ENCODE data around the gene VTI1A. TPM values are rescaled to one million over a fixed set of nuclear protein-coding genes. Genes with fewer than 3 reads are reported as not detected.

Gene VTI1A
- total and polyA plus RNA-seq, 2 of the 4 experiments (the other 2 are of a cell fraction) = 9.7 to 24.9 TPM

DNA sequence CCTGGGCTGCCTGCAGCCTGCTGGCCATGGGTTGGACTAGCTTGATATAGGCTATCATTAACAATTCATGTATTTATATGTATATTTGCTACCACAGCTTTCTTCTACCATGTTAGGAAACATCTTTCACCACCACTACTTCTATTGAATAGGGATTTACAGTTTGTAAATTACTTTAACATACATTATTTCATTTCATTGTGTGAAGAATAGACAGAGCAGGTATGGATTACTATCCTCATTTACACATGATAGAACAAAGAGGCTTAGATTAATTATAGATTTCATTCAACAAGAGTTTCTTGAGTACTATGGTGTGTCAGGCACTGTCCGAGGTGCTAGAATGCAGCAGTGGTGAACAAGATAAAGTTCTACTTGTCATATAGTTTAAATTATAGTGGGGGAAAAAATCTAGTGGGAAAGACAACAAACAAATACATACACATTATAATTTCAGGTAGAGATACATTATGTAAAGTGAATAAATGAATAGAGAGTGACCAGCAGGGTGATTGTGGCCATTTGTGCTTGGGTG is 20.6 kb downstream of the VTI1A start:
- H3K27ac ChIP-seq (ENCODE audit: insufficient read depth, low read length) = no peak overlapping the region
- no peak overlapping the region for H3K14ac ChIP-seq (replicated peaks; ENCODE audit: low read depth, low read length)
- ChIA-PET POLR2A (ENCODE audit: unreplicated experiment) (no interaction called here), CTCF (no interaction called here)
- no peak overlapping the region for H2AFZ ChIP-seq (replicated peaks; ENCODE audit: low read length, poor library complexity)
- no peak overlapping the region for H3K4me3 ChIP-seq (ENCODE audit: insufficient read depth, low read depth, low read length)
- peaks cover 2% of the 10 kb centered on the region; the same call in 1 of the 2 replicates for H3K9me1 ChIP-seq (ENCODE audit: insufficient read depth, low read length)
- H2BK15ac ChIP-seq (ENCODE audit: low read depth, low read length) = no peak overlapping the region
- H3K79me1 ChIP-seq (ENCODE audit: low read depth in 1 of 2, low read length in 2 of 2) = peaks cover 4 to 7% of the 10 kb centered on the region in 2 experiments; a peak in 3 of 4 replicates
- H3K18ac ChIP-seq (ENCODE audit: low read depth, low read length) = no peak overlapping the region
- H2BK5ac ChIP-seq (ENCODE audit: low read depth, low read length, poor library complexity, severe bottlenecking) = no peak overlapping the region
- H4K91ac ChIP-seq (ENCODE audit: insufficient read depth, low read depth, low read length) = no peak overlapping the region
- no peak overlapping the region for H2AK5ac ChIP-seq (ENCODE audit: low read depth, low read length)
- H2BK20ac ChIP-seq (ENCODE audit: low read depth, low read length) = no peak overlapping the region
- H2BK120ac ChIP-seq (ENCODE audit: low read depth, low read length) = no peak overlapping the region
- H4K20me1 ChIP-seq (ENCODE audit: insufficient read depth, low read length) = no peaks in the 10 kb centered on the region
- no peak overlapping the region for H3K4ac ChIP-seq (ENCODE audit: low read depth, low read length)
- TF ChIP-seq, protein P1, sequence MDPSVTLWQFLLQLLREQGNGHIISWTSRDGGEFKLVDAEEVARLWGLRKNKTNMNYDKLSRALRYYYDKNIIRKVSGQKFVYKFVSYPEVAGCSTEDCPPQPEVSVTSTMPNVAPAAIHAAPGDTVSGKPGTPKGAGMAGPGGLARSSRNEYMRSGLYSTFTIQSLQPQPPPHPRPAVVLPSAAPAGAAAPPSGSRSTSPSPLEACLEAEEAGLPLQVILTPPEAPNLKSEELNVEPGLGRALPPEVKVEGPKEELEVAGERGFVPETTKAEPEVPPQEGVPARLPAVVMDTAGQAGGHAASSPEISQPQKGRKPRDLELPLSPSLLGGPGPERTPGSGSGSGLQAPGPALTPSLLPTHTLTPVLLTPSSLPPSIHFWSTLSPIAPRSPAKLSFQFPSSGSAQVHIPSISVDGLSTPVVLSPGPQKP (IDR thresholded peaks at IDR 0.05; ENCODE audit: borderline replicate concordance, low read depth, low read length) = no peak
- TF ChIP-seq CHD1 (IDR thresholded peaks at IDR 0.05; ENCODE audit: low read depth, low read length) = no peak
- TF ChIP-seq BHLHE40 (IDR thresholded peaks at IDR 0.05; ENCODE audit: low read depth, low read length) = no peak
- TF ChIP-seq RAD21 (IDR thresholded peaks at IDR 0.05; ENCODE audit: low read length) = no peak
- TF ChIP-seq MAFK (IDR thresholded peaks at IDR 0.05; ENCODE audit: low read depth, low read length) = no peak
- TF ChIP-seq, protein P2, sequence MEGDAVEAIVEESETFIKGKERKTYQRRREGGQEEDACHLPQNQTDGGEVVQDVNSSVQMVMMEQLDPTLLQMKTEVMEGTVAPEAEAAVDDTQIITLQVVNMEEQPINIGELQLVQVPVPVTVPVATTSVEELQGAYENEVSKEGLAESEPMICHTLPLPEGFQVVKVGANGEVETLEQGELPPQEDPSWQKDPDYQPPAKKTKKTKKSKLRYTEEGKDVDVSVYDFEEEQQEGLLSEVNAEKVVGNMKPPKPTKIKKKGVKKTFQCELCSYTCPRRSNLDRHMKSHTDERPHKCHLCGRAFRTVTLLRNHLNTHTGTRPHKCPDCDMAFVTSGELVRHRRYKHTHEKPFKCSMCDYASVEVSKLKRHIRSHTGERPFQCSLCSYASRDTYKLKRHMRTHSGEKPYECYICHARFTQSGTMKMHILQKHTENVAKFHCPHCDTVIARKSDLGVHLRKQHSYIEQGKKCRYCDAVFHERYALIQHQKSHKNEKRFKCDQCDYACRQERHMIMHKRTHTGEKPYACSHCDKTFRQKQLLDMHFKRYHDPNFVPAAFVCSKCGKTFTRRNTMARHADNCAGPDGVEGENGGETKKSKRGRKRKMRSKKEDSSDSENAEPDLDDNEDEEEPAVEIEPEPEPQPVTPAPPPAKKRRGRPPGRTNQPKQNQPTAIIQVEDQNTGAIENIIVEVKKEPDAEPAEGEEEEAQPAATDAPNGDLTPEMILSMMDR (conservative IDR thresholded peaks at IDR 0.05; ENCODE audit: low read depth, low read length) = no peak
- TF ChIP-seq FOS (IDR thresholded peaks at IDR 0.05; ENCODE audit: low read depth, low read length) = no peak
- no peak for TF ChIP-seq CEBPB (IDR thresholded peaks at IDR 0.05; ENCODE audit: low read depth, low read length)
- no peak for TF ChIP-seq MXI1 (IDR thresholded peaks at IDR 0.05; ENCODE audit: borderline replicate concordance, low read depth, low read length)
- no peak for TF ChIP-seq RCOR1 (IDR thresholded peaks at IDR 0.05; ENCODE audit: insufficient replicate concordance, low read length)
- H3K9ac ChIP-seq (ENCODE audit: low read depth, low read length) = no peak overlapping the region
- H3K4me2 ChIP-seq (ENCODE audit: low read depth, low read length) = no peak overlapping the region
- intact Hi-C loops (cut with micrococcal nuclease) = no loop called here
- H4K8ac ChIP-seq (ENCODE audit: low read depth in 2 of 2, low read length in 2 of 2) = no peak overlapping the region
- whole genome bisulfite sequencing, 2 experiments (ENCODE audit: extremely low coverage in 2 of 2, insufficient read length in 1 of 2) = no CpG with 5 or more reads among the region's 1 CpG
- no peaks in the 10 kb centered on the region for H3K27me3 ChIP-seq (ENCODE audit: control insufficient read depth, insufficient read depth, low read length)
- H3K9me3 ChIP-seq (ENCODE audit: control insufficient read depth, insufficient read depth, low read length) = no peaks in the 10 kb centered on the region
- no peak overlapping the region for H3K23ac ChIP-seq (ENCODE audit: low read depth, low read length)
- no peak overlapping the region for H3K56ac ChIP-seq (ENCODE audit: extremely low read depth, insufficient read depth, low read length)
- in situ Hi-C loops (cut with MboI; ENCODE audit: low sequenced_read_pairs) = no loop called here
- H3K4me1 ChIP-seq (ENCODE audit: control insufficient read depth, insufficient read depth, low read length) = no peaks in the 10 kb centered on the region
- H3K36me3 ChIP-seq (ENCODE audit: control insufficient read depth, insufficient read depth, low read length) = peaks cover 11% of the 10 kb centered on the region
- DNase-seq = peak; percentile 3
- BruUV-seq (replicated peaks) = no TSS peak
- H2AK9ac ChIP-seq (replicated peaks; ENCODE audit: low read depth, low read length, poor library complexity) = no peak overlapping the region
- dilution Hi-C loops (cut with HindIII; ENCODE audit: low sequenced_read_pairs, unreplicated experiment) = no loop called here
- H4K5ac ChIP-seq (ENCODE audit: low read depth, low read length) = no peak overlapping the region
- no peak for ATAC-seq (ENCODE audit: low read depth)

All from IMR-90 (cell line).